MCF 10A (cell line): ENCODE data around the gene FXYD5. TPM values are rescaled to one million over a fixed set of nuclear protein-coding genes. Genes with fewer than 3 reads are reported as not detected.
A peak's percentile ranks its signal among the peaks of the same experiment; 100 is the strongest.
"Not testable (repeated sequence)": the region's sequence is repeated elsewhere in the genome, so short reads cannot be mapped to it uniquely, and the experiment has no call there.

Experiments used
- BruUV-seq: library from RNA; stranded (reverse); fragments of 400-500 nt; replicated peaks from 2 replicates; lab custom pipeline; 2021; lab: Mats Ljungman, UMichigan
- CTCF ChIA-PET: fragments of 300-600 bp; sonication (Branson Sonifier 250); formaldehyde crosslinking; extraction: SDS; loops from one replicate; lab custom pipeline; 2021; ENCODE audit warnings: antibody characterized with exemption, inconsistent platforms; lab: Yijun Ruan, JAX
- POLR2A ChIA-PET: fragments of 300-600, 350-650 bp; sonication (Branson Sonifier 250); formaldehyde crosslinking; extraction: SDS; loops from one replicate; lab custom pipeline; 2020; ENCODE audit warnings: antibody characterized with exemption, inconsistent platforms; lab: Yijun Ruan, JAX
- DNase-seq: peaks from one replicate; pipeline ENCODE4 v3.0.0-alpha.2; 2018; ENCODE audit not compliant: unreplicated experiment
- H3K27ac Mint-ChIP-seq: one replicate; pipeline ENCODE4 v1.8.0; 2022; ENCODE audit warnings: mild to moderate bottlenecking, low read depth, mixed read lengths; ENCODE audit not compliant: unreplicated experiment
- H3K27me3 Mint-ChIP-seq: one replicate; pipeline ENCODE4 v1.8.0; 2022; ENCODE audit warnings: mixed read lengths; ENCODE audit not compliant: insufficient read depth, unreplicated experiment
- H3K36me3 Mint-ChIP-seq: one replicate; pipeline ENCODE4 v1.8.0; 2022; ENCODE audit warnings: mild to moderate bottlenecking, moderate library complexity, mixed read lengths; ENCODE audit not compliant: insufficient read depth, unreplicated experiment
- H3K4me1 Mint-ChIP-seq: one replicate; pipeline ENCODE4 v1.8.0; 2022; ENCODE audit warnings: mixed read lengths; ENCODE audit not compliant: insufficient read depth, unreplicated experiment
- H3K4me3 Mint-ChIP-seq: one replicate; pipeline ENCODE4 v1.8.0; 2022; ENCODE audit warnings: mild to moderate bottlenecking, moderate library complexity, mixed read lengths; ENCODE audit not compliant: unreplicated experiment
- H3K9me3 Mint-ChIP-seq: one replicate; pipeline ENCODE4 v1.8.0; 2022; ENCODE audit warnings: mixed read lengths; ENCODE audit not compliant: unreplicated experiment
- CTCF ChIP-seq: fragments of 200-600 bp; IDR thresholded peaks from one replicate; pipeline ENCODE4 v1.8.0; 2022; ENCODE audit warnings: antibody characterized with exemption, mild to moderate bottlenecking; ENCODE audit not compliant: unreplicated experiment
- intact Hi-C: fragments of 100-400 bp; cut with micrococcal nuclease; formaldehyde crosslinking; loops from 2 replicates; pipeline ENCODE4 v1.14.1; 2022
- total RNA-seq: library from RNA; stranded (reverse); gene quantifications from 2 replicates; pipeline ENCODE4 v1.2.3, GENCODE V29; 2022

Gene FXYD5
- total RNA-seq, 1 experiment from 2014 or later: 150 TPM

GRCh38 chr19:35151273-35152065 is 3.1 kb upstream of the FXYD5 start:
- ChIA-PET POLR2A (no interaction called here), CTCF (interaction anchor here (0.6 to 1.1 kb wide), 4 partner anchors 10 to 359 kb away, joined by 3 to 5 read pairs (median 4); no protein-coding TSS in a partner anchor)
- no peaks in the 10 kb centered on the region for H3K27me3 Mint-ChIP-seq
- H3K4me3 Mint-ChIP-seq: no peak overlapping the region
- H3K36me3 Mint-ChIP-seq: no peaks in the 10 kb centered on the region
- no peaks in the 10 kb centered on the region for H3K9me3 Mint-ChIP-seq
- BruUV-seq: no TSS peak
- intact Hi-C loops: loop anchor here (5.0 kb wide), 1 partner anchor 116 kb away; the partner anchor contains the start of gene USF2
- H3K27ac Mint-ChIP-seq: no peak overlapping the region
- H3K4me1 Mint-ChIP-seq: peaks cover 20% of the 10 kb centered on the region
- no peak for DNase-seq
- TF ChIP-seq CTCF: no peak

DNA sequence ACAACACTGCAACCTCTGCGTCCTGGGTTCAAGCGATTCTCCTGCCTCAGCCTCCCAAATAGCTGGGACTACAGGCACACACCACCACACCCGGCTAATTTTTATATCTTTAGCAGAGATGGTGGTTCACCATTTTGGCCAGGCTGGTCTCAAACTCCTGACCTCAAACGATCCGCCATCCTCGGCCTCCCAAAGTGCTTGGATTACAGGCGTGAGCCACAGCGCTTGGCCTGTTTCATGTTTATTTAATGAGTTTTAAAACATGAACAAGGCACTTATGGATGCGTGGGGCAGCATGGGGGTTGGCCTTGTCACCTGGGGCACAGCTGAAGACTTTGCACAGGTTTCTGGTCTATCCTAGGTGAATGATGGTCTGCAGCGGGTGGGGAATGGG is 1.4 kb upstream of the FXYD5 start:
- H3K27me3 Mint-ChIP-seq, H3K9me3 Mint-ChIP-seq, DNase-seq, BruUV-seq, H3K36me3 Mint-ChIP-seq: not testable (repeated sequence)
- Mint-ChIP-seq H3K4me3 (peak overlapping the region; percentile 99), H3K27ac (peak overlapping the region; percentile 70), H3K4me1 (peaks cover 22% of the 10 kb centered on the region)
- intact Hi-C loops: loop anchor here (5.0 kb wide), 1 partner anchor 114 kb away; the partner anchor contains the start of gene USF2
- ChIA-PET CTCF (interaction anchor here (0.7 to 2.0 kb wide), 5 partner anchors 17 to 109 kb away, joined by 3 to 9 read pairs (median 5); no protein-coding TSS in a partner anchor), POLR2A (interaction anchor here (0.6 to 2.7 kb wide), 3 partner anchors 10 to 30 kb away, joined by 4 to 9 read pairs (median 4); partner anchors contain the start of gene FXYD7)

GRCh38 chr19:35153701-35154524 is 622 bp upstream of the FXYD5 start:
- H3K4me3 Mint-ChIP-seq: peak overlapping the region; percentile 99

More at GRCh38 chr19:35153701-35154524, 622 bp upstream of the FXYD5 start:
- peak; percentile 47 for TF ChIP-seq CTCF
- Mint-ChIP-seq H3K27ac (peak overlapping the region; percentile 93), H3K9me3 (no peaks in the 10 kb centered on the region), H3K4me1 (peaks cover 22% of the 10 kb centered on the region), H3K27me3 (no peaks in the 10 kb centered on the region), H3K36me3 (peaks cover 14% of the 10 kb centered on the region)
- no TSS peak for BruUV-seq
- ChIA-PET POLR2A (interaction anchor here (0.6 to 2.7 kb wide), 9 partner anchors 9 to 114 kb away, joined by 3 to 9 read pairs (median 4); no protein-coding TSS in a partner anchor), CTCF (interaction anchor here (0.6 to 2.0 kb wide), 16 partner anchors 8 to 178 kb away, joined by 3 to 9 read pairs (median 4); no protein-coding TSS in a partner anchor)
- peak; percentile 63 for DNase-seq
- intact Hi-C loops: loop anchor here (1.0 to 5.0 kb wide), 2 partner anchors 94 to 113 kb away; partner anchors contain the start of gene USF2
